GM12873 (cell line): Measurements from ENCODE around the gene TTLL12.

ENCODE experiments used
- CTCF ChIP-seq: IDR thresholded peaks from 2 replicates; pipeline ENCODE4 v1.5.1; 2012; ENCODE audit warnings: low read depth, mild to moderate bottlenecking, moderate library complexity, low read length, control low read depth; ENCODE audit not compliant: insufficient read depth; ENCODE audit errors: missing control alignments

The TTLL12 gene

GRCh38 chr22:43150731-43151206 is 36.2 kb downstream of the TTLL12 start:
- TF ChIP-seq CTCF, result no peak

GRCh38 chr22:43148581-43148980 is 38.4 kb downstream of the TTLL12 start:
- TF ChIP-seq CTCF, result no peak

- no peak for TF ChIP-seq CTCF
Observed at GRCh38 chr22:43147821-43148220, 39.1 kb downstream of the TTLL12 start.

- no peak for TF ChIP-seq CTCF
Observed at GRCh38 chr22:43144949-43145348, 42.0 kb downstream of the TTLL12 start.

GRCh38 chr22:43142880-43143562 is 43.9 kb downstream of the TTLL12 start, which contains the start of gene MCAT:
MCAT (minus strand) TSS chr22:43143398; CDS start chr22:43143348, 50 bp downstream.
- TF ChIP-seq CTCF, result no peak

GRCh38 chr22:43136801-43137200 is 50.1 kb downstream of the TTLL12 start:
- TF ChIP-seq CTCF, result no peak

- peak; percentile 94 for TF ChIP-seq CTCF
Observed at GRCh38 chr22:43136255-43136654, 50.7 kb downstream of the TTLL12 start.
